HL-60 (cell line): ENCODE results near the gene LBR.

Experiments
- DNase-seq, 2 experiments: peaks; one replicate each; pipeline ENCODE4 v3.0.0-alpha.2; 2010 to 2020; ENCODE audit warnings: low read depth in 1 of 2, low spot score in 1 of 2
- H3K27ac ChIP-seq: fragments of 250-450 bp; sonication (Bioruptor Pico); replicated peaks from 2 replicates; pipeline ENCODE4 v1.5.1; 2020; ENCODE audit warnings: mild to moderate bottlenecking, moderate library complexity
- H3K27me3 ChIP-seq: fragments of 250-450 bp; sonication (Bioruptor Pico); 2 replicates; pipeline ENCODE4 v1.5.1; 2021; ENCODE audit warnings: mild to moderate bottlenecking, moderate library complexity; ENCODE audit not compliant: insufficient read depth, poor library complexity, severe bottlenecking
- H3K4me3 ChIP-seq: replicated peaks from 2 replicates; pipeline ENCODE4 v1.5.1; 2011; ENCODE audit warnings: mild to moderate bottlenecking, control low read depth, low read length; ENCODE audit not compliant: insufficient read depth
- CTCF ChIP-seq: IDR thresholded peaks from one replicate; pipeline ENCODE4 v1.5.1; 2011; ENCODE audit warnings: low read length, control low read depth, inconsistent platforms; ENCODE audit not compliant: insufficient read depth
- GABPA ChIP-seq: IDR thresholded peaks from 2 replicates; pipeline ENCODE4 v1.6.1; 2012; ENCODE audit warnings: low read depth
- POLR2AphosphoS5 ChIP-seq: IDR thresholded peaks from 2 replicates; pipeline ENCODE4 v1.6.1; 2012; ENCODE audit warnings: low read depth
- REST ChIP-seq: IDR thresholded peaks from 2 replicates; pipeline ENCODE4 v1.6.1; 2012; ENCODE audit warnings: low read depth; ENCODE audit not compliant: insufficient replicate concordance
- SPI1 ChIP-seq: IDR thresholded peaks from 2 replicates; pipeline ENCODE4 v1.6.1; 2012; ENCODE audit warnings: low read depth, mild to moderate bottlenecking, borderline replicate concordance

The LBR gene

GRCh38 chr1:225460737-225461532 is 33.1 kb upstream of the LBR start:
- Histone ChIP-seq H3K27ac (no peak overlapping the region), H3K4me3 (no peak overlapping the region)
- DNase-seq: no peak

GRCh38 chr1:225460021-225460736 is 32.3 kb upstream of the LBR start:
- Histone ChIP-seq H3K4me3 (no peak overlapping the region), H3K27ac (no peak overlapping the region), H3K27me3 (no peaks in the 10 kb centered on the region)
- TF ChIP-seq SPI1: no peak
- no peak for TF ChIP-seq CTCF
- no peak for TF ChIP-seq POLR2AphosphoS5
- TF ChIP-seq GABPA: no peak
- no peak for TF ChIP-seq REST
- DNase-seq: no peak

More at GRCh38 chr1:225460737-225461532, 33.1 kb upstream of the LBR start:
- TF ChIP-seq GABPA (no peak), CTCF (no peak), SPI1 (no peak), POLR2AphosphoS5 (no peak), REST (no peak)
- H3K27me3 ChIP-seq: no peaks in the 10 kb centered on the region

GRCh38 chr1:225458222-225458631 is 30.4 kb upstream of the LBR start:
- TF ChIP-seq POLR2AphosphoS5 (no peak), REST (no peak), GABPA (no peak), CTCF (no peak), SPI1 (no peak)
- peak; percentile 52 to 69 for DNase-seq
- no peaks in the 10 kb centered on the region for H3K27me3 ChIP-seq
- peak overlapping the region; percentile 12; the same call in 1 of the 2 replicates for H3K27ac ChIP-seq
- H3K4me3 ChIP-seq: no peak overlapping the region
